Transverse colon (tissue), 3 donors: ENCODE data around the gene PHF23.
A peak's percentile ranks its signal among the peaks of the same experiment; 100 is the strongest.

ENCODE experiments used
- EP300 ChIP-seq: sonication (generic); formaldehyde crosslinking; IDR thresholded peaks from one replicate; pipeline ENCODE4 v1.6.1; 2017; ENCODE audit warnings: antibody characterized with exemption, low read depth
- POLR2A ChIP-seq: fragments of 450-650 bp; IDR thresholded peaks from one replicate; pipeline ENCODE4 v1.6.1; 2016; ENCODE audit warnings: antibody characterized with exemption, mild to moderate bottlenecking, moderate library complexity
- TF ChIP-seq, protein P1 (sequence below), 5 experiments: fragments of 200-600 bp in 3 of 5; fragments of 450-650 bp in 2 of 5; sonication (generic) in 3 of 5; IDR thresholded peaks; 1 replicate in 2 of 5; 2 replicates in 3 of 5; pipeline ENCODE4 v1.5.1; 2016 to 2017; ENCODE audit warnings: antibody characterized with exemption in 5 of 5, inconsistent platforms in 3 of 5, mild to moderate bottlenecking in 2 of 5, moderate library complexity in 1 of 5

DNA sequence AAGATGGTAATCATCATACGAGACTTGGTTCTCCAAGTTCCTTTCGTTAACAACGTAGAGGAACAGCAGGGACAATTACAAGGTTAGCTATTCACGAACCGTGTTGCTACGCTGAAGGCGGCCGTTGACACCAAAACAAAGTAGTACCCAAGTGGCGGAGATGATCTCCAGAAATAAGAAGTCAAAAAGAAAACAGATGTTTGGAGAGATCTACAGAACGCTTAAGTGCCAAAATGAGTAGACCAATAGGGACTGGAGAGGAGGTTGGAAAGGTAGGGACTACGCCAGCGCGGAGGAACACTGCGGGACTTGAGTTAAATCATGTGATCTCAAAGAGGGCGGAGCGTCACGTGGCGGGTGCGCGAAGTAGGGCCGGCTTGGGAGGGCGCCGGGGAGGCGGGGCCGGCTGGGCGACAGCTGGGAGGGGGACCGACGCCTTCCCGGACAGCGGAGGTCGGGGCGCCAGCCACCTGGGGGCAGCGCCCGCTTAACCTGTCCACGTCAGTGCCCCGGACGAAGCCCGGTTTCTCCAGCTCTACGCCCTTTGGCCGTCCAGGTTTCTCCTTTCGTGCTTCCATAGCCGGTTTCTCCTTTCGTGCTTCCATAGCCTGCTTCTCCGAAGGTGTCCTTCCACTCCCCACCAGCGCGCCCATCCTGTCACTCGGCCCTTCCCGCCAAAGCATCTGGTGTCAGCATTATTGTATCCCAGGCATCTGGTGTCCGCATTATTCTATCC lies 3.6 kb upstream of the PHF23 start:
- TF ChIP-seq, protein P1, sequence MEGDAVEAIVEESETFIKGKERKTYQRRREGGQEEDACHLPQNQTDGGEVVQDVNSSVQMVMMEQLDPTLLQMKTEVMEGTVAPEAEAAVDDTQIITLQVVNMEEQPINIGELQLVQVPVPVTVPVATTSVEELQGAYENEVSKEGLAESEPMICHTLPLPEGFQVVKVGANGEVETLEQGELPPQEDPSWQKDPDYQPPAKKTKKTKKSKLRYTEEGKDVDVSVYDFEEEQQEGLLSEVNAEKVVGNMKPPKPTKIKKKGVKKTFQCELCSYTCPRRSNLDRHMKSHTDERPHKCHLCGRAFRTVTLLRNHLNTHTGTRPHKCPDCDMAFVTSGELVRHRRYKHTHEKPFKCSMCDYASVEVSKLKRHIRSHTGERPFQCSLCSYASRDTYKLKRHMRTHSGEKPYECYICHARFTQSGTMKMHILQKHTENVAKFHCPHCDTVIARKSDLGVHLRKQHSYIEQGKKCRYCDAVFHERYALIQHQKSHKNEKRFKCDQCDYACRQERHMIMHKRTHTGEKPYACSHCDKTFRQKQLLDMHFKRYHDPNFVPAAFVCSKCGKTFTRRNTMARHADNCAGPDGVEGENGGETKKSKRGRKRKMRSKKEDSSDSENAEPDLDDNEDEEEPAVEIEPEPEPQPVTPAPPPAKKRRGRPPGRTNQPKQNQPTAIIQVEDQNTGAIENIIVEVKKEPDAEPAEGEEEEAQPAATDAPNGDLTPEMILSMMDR (IDR thresholded peaks at IDR 0.05) = peak in 2 of 5 experiments; percentile 4 to 39
- TF ChIP-seq EP300 = peak; percentile 60
- TF ChIP-seq POLR2A = peak; percentile 79
